Uterus (tissue), 2 donors: Measurements from ENCODE around the gene CENPX.

ENCODE experiments used
- POLR2A ChIP-seq, 2 donors: fragments of 450-650 bp; IDR thresholded peaks; one replicate each; pipeline ENCODE4 v1.6.1; 2016; ENCODE audit warnings: antibody characterized with exemption in 2 of 2, mild to moderate bottlenecking in 1 of 2, moderate library complexity in 1 of 2
- TF ChIP-seq, protein P1 (sequence below), 4 experiments: fragments of 200-600 bp in 2 of 4; fragments of 450-650 bp in 2 of 4; sonication (generic) in 2 of 4; IDR thresholded peaks; one replicate each; pipeline ENCODE4 v1.5.1; 2016 to 2019; ENCODE audit warnings: antibody characterized with exemption in 4 of 4, mild to moderate bottlenecking in 2 of 4, moderate library complexity in 1 of 4

DNA sequence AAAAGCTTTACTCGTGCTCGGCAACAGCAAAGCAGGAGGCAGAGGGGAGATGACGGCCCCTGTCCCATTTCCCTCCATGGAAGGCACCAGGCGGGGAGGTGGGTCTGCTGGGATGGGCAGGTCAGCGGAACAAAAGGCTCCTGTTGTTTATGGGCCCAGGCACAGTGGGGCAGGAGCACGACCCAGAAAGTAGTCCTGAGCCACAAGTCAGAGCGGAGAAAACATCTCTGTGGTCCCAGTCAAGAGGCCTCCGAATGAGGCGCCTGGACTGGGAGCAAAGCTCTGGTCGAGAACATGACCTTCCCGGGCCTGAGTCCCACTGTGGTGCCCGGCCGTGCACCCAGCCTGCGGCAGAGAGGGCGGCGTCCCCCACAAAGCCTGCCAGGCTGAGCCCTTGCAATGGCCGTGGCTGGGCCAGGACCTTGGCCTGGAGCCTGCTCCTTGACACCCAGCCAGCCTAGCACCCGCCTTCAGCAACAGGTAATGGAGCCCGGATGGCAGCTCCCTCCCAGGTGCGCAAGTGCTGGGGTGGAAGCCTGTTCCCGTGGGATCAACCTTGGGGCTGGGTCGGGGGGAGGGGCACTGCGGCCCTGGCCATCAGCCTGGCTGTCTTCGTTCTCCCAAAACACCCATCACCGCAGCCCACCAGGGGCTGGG, 25.4 kb upstream of the CENPX start:
- TF ChIP-seq, protein P1, sequence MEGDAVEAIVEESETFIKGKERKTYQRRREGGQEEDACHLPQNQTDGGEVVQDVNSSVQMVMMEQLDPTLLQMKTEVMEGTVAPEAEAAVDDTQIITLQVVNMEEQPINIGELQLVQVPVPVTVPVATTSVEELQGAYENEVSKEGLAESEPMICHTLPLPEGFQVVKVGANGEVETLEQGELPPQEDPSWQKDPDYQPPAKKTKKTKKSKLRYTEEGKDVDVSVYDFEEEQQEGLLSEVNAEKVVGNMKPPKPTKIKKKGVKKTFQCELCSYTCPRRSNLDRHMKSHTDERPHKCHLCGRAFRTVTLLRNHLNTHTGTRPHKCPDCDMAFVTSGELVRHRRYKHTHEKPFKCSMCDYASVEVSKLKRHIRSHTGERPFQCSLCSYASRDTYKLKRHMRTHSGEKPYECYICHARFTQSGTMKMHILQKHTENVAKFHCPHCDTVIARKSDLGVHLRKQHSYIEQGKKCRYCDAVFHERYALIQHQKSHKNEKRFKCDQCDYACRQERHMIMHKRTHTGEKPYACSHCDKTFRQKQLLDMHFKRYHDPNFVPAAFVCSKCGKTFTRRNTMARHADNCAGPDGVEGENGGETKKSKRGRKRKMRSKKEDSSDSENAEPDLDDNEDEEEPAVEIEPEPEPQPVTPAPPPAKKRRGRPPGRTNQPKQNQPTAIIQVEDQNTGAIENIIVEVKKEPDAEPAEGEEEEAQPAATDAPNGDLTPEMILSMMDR (IDR thresholded peaks at IDR 0.05): no peak
- no peak for TF ChIP-seq POLR2A (IDR thresholded peaks at IDR 0.05)
